ENCODE data around the gene SPART.

Gene SPART

GRCh38 chr13:36332986-36333385 is 13.2 kb downstream of the SPART start:
- no peak for TF ChIP-seq FOXM1 (IDR thresholded peaks at IDR 0.05; ENCODE audit: borderline replicate concordance, low read depth)
- TF ChIP-seq, protein P1, sequence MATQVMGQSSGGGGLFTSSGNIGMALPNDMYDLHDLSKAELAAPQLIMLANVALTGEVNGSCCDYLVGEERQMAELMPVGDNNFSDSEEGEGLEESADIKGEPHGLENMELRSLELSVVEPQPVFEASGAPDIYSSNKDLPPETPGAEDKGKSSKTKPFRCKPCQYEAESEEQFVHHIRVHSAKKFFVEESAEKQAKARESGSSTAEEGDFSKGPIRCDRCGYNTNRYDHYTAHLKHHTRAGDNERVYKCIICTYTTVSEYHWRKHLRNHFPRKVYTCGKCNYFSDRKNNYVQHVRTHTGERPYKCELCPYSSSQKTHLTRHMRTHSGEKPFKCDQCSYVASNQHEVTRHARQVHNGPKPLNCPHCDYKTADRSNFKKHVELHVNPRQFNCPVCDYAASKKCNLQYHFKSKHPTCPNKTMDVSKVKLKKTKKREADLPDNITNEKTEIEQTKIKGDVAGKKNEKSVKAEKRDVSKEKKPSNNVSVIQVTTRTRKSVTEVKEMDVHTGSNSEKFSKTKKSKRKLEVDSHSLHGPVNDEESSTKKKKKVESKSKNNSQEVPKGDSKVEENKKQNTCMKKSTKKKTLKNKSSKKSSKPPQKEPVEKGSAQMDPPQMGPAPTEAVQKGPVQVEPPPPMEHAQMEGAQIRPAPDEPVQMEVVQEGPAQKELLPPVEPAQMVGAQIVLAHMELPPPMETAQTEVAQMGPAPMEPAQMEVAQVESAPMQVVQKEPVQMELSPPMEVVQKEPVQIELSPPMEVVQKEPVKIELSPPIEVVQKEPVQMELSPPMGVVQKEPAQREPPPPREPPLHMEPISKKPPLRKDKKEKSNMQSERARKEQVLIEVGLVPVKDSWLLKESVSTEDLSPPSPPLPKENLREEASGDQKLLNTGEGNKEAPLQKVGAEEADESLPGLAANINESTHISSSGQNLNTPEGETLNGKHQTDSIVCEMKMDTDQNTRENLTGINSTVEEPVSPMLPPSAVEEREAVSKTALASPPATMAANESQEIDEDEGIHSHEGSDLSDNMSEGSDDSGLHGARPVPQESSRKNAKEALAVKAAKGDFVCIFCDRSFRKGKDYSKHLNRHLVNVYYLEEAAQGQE (IDR thresholded peaks at IDR 0.05; ENCODE audit: low read depth) = no peak
- TF ChIP-seq YY1 (IDR thresholded peaks at IDR 0.05; ENCODE audit: low read depth) = no peak
- no peak for TF ChIP-seq ZBTB7A (IDR thresholded peaks at IDR 0.05; ENCODE audit: low read depth)
- no peak for TF ChIP-seq CEBPB (IDR thresholded peaks at IDR 0.05)

- TF ChIP-seq USF1 (IDR thresholded peaks at IDR 0.05) = no peak
- TF ChIP-seq TEAD4 (IDR thresholded peaks at IDR 0.05) = no peak
- TF ChIP-seq YY1 (IDR thresholded peaks at IDR 0.05; ENCODE audit: low read depth) = no peak
- TF ChIP-seq MAX (IDR thresholded peaks at IDR 0.05) = no peak
- no peak for TF ChIP-seq EP300 (IDR thresholded peaks at IDR 0.05; ENCODE audit: borderline replicate concordance)
- TF ChIP-seq ZBTB7A (IDR thresholded peaks at IDR 0.05; ENCODE audit: low read depth) = no peak
- no peak for TF ChIP-seq NFIC (IDR thresholded peaks at IDR 0.05)
- TF ChIP-seq FOXM1 (IDR thresholded peaks at IDR 0.05; ENCODE audit: borderline replicate concordance, low read depth) = no peak
- TF ChIP-seq TAF1 (IDR thresholded peaks at IDR 0.05; ENCODE audit: low read depth) = no peak
- no peak for TF ChIP-seq EGR1 (IDR thresholded peaks at IDR 0.05)
- TF ChIP-seq, protein P1 (IDR thresholded peaks at IDR 0.05; ENCODE audit: low read depth) = no peak
- no peak for TF ChIP-seq RAD21 (IDR thresholded peaks at IDR 0.05; ENCODE audit: low read depth)
- no peak for TF ChIP-seq CREB1 (IDR thresholded peaks at IDR 0.05; ENCODE audit: low read depth)
- no peak for TF ChIP-seq TCF12 (IDR thresholded peaks at IDR 0.05; ENCODE audit: low read depth)
- no peak for TF ChIP-seq CEBPB (IDR thresholded peaks at IDR 0.05)
Measured at GRCh38 chr13:36331280-36331679, 14.9 kb downstream of the SPART start.

GRCh38 chr13:36329361-36329760 is 16.8 kb downstream of the SPART start:
- TF ChIP-seq TAF1 (IDR thresholded peaks at IDR 0.05; ENCODE audit: low read depth) = no peak
- no peak for TF ChIP-seq USF1 (IDR thresholded peaks at IDR 0.05)
- no peak for TF ChIP-seq EP300 (IDR thresholded peaks at IDR 0.05; ENCODE audit: borderline replicate concordance)
- TF ChIP-seq NFIC (IDR thresholded peaks at IDR 0.05) = no peak
- TF ChIP-seq EGR1 (IDR thresholded peaks at IDR 0.05) = no peak
- TF ChIP-seq, protein P1 (IDR thresholded peaks at IDR 0.05; ENCODE audit: low read depth) = no peak
- TF ChIP-seq TCF12 (IDR thresholded peaks at IDR 0.05; ENCODE audit: low read depth) = no peak
- TF ChIP-seq YY1 (IDR thresholded peaks at IDR 0.05; ENCODE audit: low read depth) = no peak
- TF ChIP-seq CREB1 (IDR thresholded peaks at IDR 0.05; ENCODE audit: low read depth) = no peak
- TF ChIP-seq MAX (IDR thresholded peaks at IDR 0.05) = no peak
- TF ChIP-seq ZBTB7A (IDR thresholded peaks at IDR 0.05; ENCODE audit: low read depth) = no peak
- TF ChIP-seq CEBPB (IDR thresholded peaks at IDR 0.05) = no peak
- no peak for TF ChIP-seq RAD21 (IDR thresholded peaks at IDR 0.05; ENCODE audit: low read depth)
- no peak for TF ChIP-seq TEAD4 (IDR thresholded peaks at IDR 0.05)
- no peak for TF ChIP-seq FOXM1 (IDR thresholded peaks at IDR 0.05; ENCODE audit: borderline replicate concordance, low read depth)

GRCh38 chr13:36328821-36329220 is 17.4 kb downstream of the SPART start:
- no peak for TF ChIP-seq YY1 (IDR thresholded peaks at IDR 0.05; ENCODE audit: low read depth)
- no peak for TF ChIP-seq USF1 (IDR thresholded peaks at IDR 0.05)
- no peak for TF ChIP-seq RAD21 (IDR thresholded peaks at IDR 0.05; ENCODE audit: low read depth)
- no peak for TF ChIP-seq ZBTB7A (IDR thresholded peaks at IDR 0.05; ENCODE audit: low read depth)
- TF ChIP-seq CEBPB (IDR thresholded peaks at IDR 0.05) = no peak
- TF ChIP-seq MAX (IDR thresholded peaks at IDR 0.05) = no peak
- TF ChIP-seq FOXM1 (IDR thresholded peaks at IDR 0.05; ENCODE audit: borderline replicate concordance, low read depth) = no peak
- TF ChIP-seq CREB1 (IDR thresholded peaks at IDR 0.05; ENCODE audit: low read depth) = no peak
- no peak for TF ChIP-seq EGR1 (IDR thresholded peaks at IDR 0.05)
- no peak for TF ChIP-seq NFIC (IDR thresholded peaks at IDR 0.05)
- TF ChIP-seq, protein P1 (IDR thresholded peaks at IDR 0.05; ENCODE audit: low read depth) = no peak
- no peak for TF ChIP-seq TEAD4 (IDR thresholded peaks at IDR 0.05)
- no peak for TF ChIP-seq TCF12 (IDR thresholded peaks at IDR 0.05; ENCODE audit: low read depth)
- no peak for TF ChIP-seq EP300 (IDR thresholded peaks at IDR 0.05; ENCODE audit: borderline replicate concordance)
- TF ChIP-seq TAF1 (IDR thresholded peaks at IDR 0.05; ENCODE audit: low read depth) = no peak

Measured in Ishikawa (cell line).